Activated naive CD8-positive, alpha-beta T cell treated with anti-CD3 and anti-CD28 coated beads, Interleukin-2, amount 50 U/mL, for 24 hours (primary cell): ENCODE results near the gene TAOK1.
"Not testable (repeated sequence)": the region's sequence is repeated elsewhere in the genome, so short reads cannot be mapped to it uniquely, and the experiment has no call there.

Experiments
- ATAC-seq: fragments of 150-1000 bp; cut with Tn5 transposase; one replicate; pipeline ENCODE4 v1.10.0; 2021
- DNase-seq: peaks from one replicate; pipeline ENCODE4 v3.0.0; 2021
- H3K27ac Mint-ChIP-seq: one replicate; pipeline ENCODE4 v1.8.0; 2021; ENCODE audit warnings: mild to moderate bottlenecking, mixed read lengths
- H3K27me3 Mint-ChIP-seq: one replicate; pipeline ENCODE4 v1.8.0; 2021; ENCODE audit warnings: mixed read lengths
- H3K36me3 Mint-ChIP-seq: one replicate; pipeline ENCODE4 v1.8.0; 2021; ENCODE audit warnings: low read depth, mixed read lengths
- H3K4me1 Mint-ChIP-seq: one replicate; pipeline ENCODE4 v1.8.0; 2021; ENCODE audit warnings: mixed read lengths
- H3K4me3 Mint-ChIP-seq: one replicate; pipeline ENCODE4 v1.8.0; 2021; ENCODE audit warnings: mild to moderate bottlenecking, moderate library complexity, mixed read lengths
- H3K9me3 Mint-ChIP-seq: one replicate; pipeline ENCODE4 v1.8.0; 2021; ENCODE audit warnings: mixed read lengths

The TAOK1 gene

DNA sequence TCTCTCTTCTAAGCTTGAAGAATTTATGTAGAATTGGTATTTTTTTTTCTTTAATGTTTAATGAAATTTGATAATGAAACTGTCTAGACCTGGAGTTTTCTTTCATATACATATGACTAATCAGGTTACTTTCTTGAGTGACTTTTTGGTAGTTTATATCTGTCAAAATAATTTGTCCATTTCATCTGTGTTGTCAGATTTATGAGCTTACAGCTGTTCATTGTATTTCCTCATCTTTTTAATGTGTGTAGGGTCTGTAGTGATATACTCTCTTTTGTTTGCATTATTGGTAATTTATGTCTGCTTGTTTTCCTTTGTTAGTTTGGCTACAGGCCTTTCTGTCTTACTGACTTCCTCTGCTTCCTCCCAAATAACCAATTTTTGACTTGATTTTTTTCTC, 55.7 kb downstream of the TAOK1 start:
- no peak overlapping the region for H3K27ac Mint-ChIP-seq

DNA sequence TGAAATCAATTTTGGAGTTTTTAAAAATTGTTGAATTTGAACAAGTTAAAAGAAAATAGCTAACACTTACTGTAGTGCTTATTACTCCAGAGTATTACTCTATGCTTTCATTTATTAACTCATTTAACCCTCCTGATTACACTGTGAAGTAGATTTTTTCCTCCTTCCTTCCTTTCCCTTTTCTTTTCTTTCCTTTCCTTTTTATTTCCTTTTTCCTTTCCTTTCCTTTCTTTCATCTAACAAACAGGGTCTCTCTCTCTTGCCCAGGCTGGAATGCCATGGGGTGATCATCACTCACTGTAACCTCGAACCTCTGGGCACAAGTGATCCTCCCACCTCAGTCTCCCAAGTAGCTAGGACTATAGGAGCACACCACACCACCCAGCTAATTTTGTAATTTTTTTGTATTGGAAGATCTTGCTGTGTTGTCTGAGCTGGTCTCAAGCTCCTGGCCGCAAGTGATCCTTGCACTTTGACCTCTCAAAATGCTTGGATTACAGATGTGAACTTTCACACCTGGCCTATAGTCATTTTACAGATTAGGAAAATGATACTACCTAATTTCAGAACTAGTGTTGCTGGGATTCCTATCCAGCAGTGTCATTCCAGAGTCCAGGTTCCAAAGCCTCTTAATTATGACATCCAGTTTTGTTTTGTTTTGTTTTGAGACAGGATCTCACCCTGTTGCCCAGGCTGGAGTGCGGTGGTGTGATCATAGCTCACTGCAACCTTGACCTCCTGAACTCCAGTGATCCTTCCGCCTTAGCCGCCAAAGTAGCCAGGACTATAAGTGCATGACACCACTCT, 59.9 kb downstream of the TAOK1 start:
- H3K9me3 Mint-ChIP-seq: no peaks in the 10 kb centered on the region
- peaks cover 35% of the 10 kb centered on the region for H3K4me1 Mint-ChIP-seq
- peak overlapping the region; percentile 44 for H3K27ac Mint-ChIP-seq
- DNase-seq (no peak), ATAC-seq (no peak)
- no peaks in the 10 kb centered on the region for H3K27me3 Mint-ChIP-seq
- H3K36me3 Mint-ChIP-seq: peaks cover 23% of the 10 kb centered on the region
- no peak overlapping the region for H3K4me3 Mint-ChIP-seq

More for the DNA sequence above, 55.7 kb downstream of the TAOK1 start:
- Mint-ChIP-seq H3K27me3 (no peaks in the 10 kb centered on the region), H3K4me1 (peaks cover 49% of the 10 kb centered on the region), H3K9me3 (no peaks in the 10 kb centered on the region), H3K36me3 (peaks cover 7% of the 10 kb centered on the region), H3K4me3 (no peak overlapping the region)
- no peak for DNase-seq
- ATAC-seq: no peak

DNA sequence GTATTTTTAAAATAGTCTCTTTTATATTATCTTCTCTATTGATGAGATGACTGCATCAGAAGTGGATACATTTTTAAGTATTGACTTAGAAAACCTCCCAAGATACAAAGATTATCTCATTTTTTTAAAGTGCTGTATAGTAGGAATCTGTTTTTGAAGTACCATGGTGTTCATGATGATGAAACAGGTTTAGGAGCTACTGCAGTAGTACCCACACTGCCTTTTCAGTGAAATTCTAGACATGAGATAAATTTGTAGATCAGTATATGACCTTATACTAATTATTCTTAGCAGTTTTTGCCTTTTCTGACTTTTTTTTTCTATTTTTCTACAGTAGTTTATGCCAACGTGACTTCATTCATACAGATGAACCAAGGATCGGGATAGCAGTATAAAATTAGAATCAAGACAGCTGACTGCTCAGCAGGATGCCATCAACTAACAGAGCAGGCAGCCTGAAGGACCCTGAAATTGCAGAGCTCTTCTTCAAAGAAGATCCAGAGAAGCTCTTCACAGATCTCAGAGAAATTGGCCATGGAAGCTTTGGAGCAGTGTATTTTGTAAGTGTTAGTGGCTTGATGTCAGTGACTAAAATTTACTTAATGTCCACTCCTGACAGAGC, 61.1 kb downstream of the TAOK1 start:
- DNase-seq (no peak), ATAC-seq (no peak)
- Mint-ChIP-seq H3K4me3 (no peak overlapping the region), H3K27me3 (no peaks in the 10 kb centered on the region), H3K4me1 (peaks cover 26% of the 10 kb centered on the region), H3K27ac (no peak overlapping the region), H3K9me3 (no peaks in the 10 kb centered on the region), H3K36me3 (peaks cover 30% of the 10 kb centered on the region)

DNA sequence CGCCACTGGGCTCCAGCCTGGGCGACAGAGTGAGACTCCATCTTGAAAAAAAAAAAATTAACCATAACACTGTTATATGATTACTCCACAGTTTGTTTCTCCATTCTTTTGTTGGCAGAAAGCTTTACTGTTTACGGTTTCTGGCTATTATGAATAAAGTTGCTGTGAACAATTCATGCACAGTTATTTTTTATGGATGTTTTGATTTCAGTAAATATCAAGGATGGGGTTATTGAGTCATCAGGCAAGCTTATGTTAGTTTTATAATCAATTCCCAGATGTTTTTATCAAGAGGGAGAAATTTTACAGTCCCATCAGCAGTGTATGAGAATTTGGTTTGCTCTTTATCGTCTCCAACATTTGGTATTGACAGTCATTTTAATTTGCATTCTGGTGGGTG, 67.9 kb downstream of the TAOK1 start:
- H3K36me3 Mint-ChIP-seq: peaks cover 30% of the 10 kb centered on the region
- H3K4me1 Mint-ChIP-seq: peaks cover 14% of the 10 kb centered on the region
- H3K27ac Mint-ChIP-seq: no peak overlapping the region
- H3K9me3 Mint-ChIP-seq: no peaks in the 10 kb centered on the region
- H3K4me3 Mint-ChIP-seq: no peak overlapping the region
- DNase-seq (no peak), ATAC-seq (no peak)
- H3K27me3 Mint-ChIP-seq: no peaks in the 10 kb centered on the region

DNA sequence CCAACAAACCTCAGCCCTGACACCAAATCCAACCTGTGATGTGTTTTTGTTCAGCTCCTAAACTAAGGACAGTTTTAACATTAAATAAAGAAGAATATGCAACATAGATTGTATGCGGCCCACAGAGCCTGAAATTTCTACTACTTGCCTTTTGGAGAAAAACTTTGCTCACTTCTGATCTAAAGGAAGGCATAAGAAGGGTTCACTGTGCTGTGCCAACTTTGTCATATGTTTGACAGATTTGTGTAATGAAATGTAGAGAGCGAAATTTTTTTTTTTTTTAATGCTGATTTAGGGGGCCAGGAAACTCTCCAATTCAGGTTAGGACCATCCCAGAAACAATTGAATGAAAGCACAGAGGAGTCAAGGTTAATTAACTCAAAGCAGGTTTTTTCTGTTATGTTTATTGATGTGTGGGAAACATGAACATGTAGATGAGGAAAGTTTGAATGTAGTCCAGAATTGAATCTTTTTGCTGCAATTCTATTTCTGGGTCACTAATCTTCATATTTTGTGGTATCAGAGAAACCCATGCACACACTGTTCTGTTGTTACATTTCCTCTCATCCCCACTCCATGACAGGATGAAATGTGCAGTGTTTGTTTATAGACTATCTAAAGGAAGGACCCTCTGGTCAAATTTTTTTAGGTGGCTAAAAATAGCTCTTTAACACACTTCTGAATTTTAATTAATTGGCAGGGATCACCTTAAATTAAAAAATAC, 71.5 kb downstream of the TAOK1 start:
- ATAC-seq: no peak

DNA sequence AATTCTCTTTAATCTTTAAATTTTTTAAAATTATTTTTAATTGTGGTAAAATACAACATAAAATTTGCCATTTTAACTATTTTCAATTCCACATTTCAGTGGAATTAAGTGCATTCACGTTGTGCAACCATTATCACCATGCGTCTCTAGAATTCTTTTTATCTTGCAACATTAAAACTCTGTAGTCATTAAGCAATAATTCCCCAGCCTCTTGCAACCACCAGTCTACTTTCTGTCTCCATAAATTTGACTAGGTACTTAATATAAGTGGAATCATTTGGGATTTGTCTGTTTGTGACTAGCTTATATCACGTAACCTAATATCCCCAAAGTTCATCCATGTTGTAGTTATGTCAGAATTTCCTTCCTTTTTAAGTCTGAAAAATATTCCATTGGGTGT, 79.1 kb downstream of the TAOK1 start:
- Mint-ChIP-seq H3K9me3 (no peaks in the 10 kb centered on the region), H3K4me1 (no peaks in the 10 kb centered on the region), H3K4me3 (no peak overlapping the region), H3K27me3 (no peaks in the 10 kb centered on the region), H3K27ac (no peak overlapping the region), H3K36me3 (peaks cover 18% of the 10 kb centered on the region)
- DNase-seq (no peak), ATAC-seq (no peak)

More for the DNA sequence above, 71.5 kb downstream of the TAOK1 start:
- peaks cover 14% of the 10 kb centered on the region for H3K4me1 Mint-ChIP-seq
- H3K36me3 Mint-ChIP-seq: peaks cover 23% of the 10 kb centered on the region
- DNase-seq: no peak
- no peak overlapping the region for H3K4me3 Mint-ChIP-seq
- H3K27ac Mint-ChIP-seq: no peak overlapping the region
- no peaks in the 10 kb centered on the region for H3K27me3 Mint-ChIP-seq
- no peaks in the 10 kb centered on the region for H3K9me3 Mint-ChIP-seq

DNA sequence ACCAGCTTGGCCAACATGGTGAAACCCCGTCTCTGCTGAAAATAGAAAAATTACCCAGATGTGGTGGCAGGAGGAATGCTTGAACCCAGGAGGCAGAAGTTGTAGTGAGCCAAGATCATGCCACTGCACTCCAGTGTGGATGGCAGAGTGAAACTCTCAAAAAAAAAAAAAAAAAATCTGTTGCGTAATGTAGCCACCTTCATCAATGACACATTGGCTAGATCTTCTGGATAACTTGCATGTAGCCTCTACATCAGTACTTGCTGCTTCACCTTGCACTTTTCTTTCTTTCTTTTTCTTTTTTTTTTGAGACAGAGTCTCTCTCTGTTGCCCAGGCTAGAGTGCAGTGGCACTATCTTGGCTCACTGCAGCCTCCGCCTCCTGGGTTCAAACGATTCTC, 83.3 kb downstream of the TAOK1 start:
- H3K27ac Mint-ChIP-seq, H3K4me3 Mint-ChIP-seq, ATAC-seq, H3K9me3 Mint-ChIP-seq, H3K4me1 Mint-ChIP-seq, H3K27me3 Mint-ChIP-seq, DNase-seq: not testable (repeated sequence)
- peaks cover 18% of the 10 kb centered on the region for H3K36me3 Mint-ChIP-seq

DNA sequence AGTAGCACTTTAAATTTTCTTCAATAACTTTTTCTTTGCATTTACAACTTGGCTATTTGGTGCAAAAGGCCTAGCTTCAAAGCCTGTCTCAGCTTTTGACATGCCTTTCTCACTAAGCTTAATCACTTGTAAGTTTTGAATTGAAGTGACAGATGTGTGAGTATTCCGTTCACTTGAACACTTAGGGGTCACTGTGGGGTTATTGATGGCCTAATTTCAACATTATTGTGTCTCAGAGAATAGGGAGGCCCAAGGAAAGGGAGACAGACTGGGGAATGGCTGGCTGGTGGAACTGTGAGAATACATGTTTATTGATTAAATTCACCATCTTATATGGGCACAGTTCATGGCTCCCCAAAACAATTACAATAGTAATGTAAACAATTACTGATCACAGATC, 84.1 kb downstream of the TAOK1 start:
- DNase-seq (no peak), ATAC-seq (no peak)
- no peak overlapping the region for H3K27ac Mint-ChIP-seq
- H3K27me3 Mint-ChIP-seq: no peaks in the 10 kb centered on the region
- H3K9me3 Mint-ChIP-seq: no peaks in the 10 kb centered on the region
- H3K4me3 Mint-ChIP-seq: no peak overlapping the region
- peaks cover 18% of the 10 kb centered on the region for H3K36me3 Mint-ChIP-seq
- H3K4me1 Mint-ChIP-seq: no peaks in the 10 kb centered on the region

DNA sequence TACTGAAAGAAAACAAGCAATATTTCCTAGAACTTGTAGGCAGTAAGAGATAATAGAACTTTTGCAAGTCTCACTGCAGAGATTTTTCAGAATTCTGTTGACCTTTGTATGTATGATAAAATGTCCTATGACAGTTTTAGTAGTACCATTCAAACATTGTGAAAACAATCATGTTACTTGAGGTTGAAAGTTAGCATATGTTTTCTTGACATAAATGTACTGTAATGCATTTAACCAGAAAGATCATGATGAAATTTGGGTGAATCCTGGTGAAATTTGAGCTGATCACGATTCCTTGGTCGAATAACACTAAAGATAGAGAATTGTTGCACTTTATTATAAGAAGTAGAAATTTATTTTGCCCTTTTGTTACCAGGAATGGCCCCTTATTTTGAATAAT, 85.7 kb downstream of the TAOK1 start:
- DNase-seq (no peak), ATAC-seq (no peak)
- Mint-ChIP-seq H3K27ac (no peak overlapping the region), H3K36me3 (peaks cover 14% of the 10 kb centered on the region), H3K4me3 (no peak overlapping the region), H3K4me1 (no peaks in the 10 kb centered on the region), H3K27me3 (no peaks in the 10 kb centered on the region), H3K9me3 (no peaks in the 10 kb centered on the region)

DNA sequence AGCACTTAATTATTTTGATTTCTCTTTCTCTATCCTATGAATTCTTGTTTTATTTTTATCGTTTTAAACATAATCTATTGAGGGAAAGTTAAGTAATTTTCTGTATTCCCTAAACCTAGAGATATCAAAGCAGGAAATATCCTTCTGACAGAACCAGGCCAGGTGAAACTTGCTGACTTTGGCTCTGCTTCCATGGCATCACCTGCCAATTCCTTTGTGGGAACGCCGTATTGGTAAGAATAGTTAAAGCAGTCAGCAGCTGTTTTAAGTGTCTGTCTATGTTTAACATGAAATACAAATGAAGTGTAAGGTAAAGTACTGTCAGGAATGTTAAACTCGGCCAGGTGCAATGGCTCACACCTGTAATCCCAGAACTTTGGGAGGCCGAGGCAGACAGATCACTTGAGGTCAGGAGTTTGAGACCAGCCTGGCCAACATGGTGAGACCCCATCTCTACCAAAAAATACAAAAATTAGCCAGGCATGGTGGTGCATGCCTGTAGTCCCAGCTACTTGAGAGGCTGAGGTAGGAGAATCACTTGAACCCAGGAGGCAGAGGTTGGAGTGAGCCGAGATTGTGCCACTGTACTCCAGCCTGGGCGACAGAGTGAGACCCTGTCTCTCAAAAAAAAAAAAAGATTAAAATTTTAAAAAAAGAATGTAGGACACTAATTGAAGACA, 90.2 kb downstream of the TAOK1 start:
- H3K27me3 Mint-ChIP-seq, H3K27ac Mint-ChIP-seq, H3K4me3 Mint-ChIP-seq, ATAC-seq, H3K4me1 Mint-ChIP-seq, H3K36me3 Mint-ChIP-seq, H3K9me3 Mint-ChIP-seq, DNase-seq: not testable (repeated sequence)

DNA sequence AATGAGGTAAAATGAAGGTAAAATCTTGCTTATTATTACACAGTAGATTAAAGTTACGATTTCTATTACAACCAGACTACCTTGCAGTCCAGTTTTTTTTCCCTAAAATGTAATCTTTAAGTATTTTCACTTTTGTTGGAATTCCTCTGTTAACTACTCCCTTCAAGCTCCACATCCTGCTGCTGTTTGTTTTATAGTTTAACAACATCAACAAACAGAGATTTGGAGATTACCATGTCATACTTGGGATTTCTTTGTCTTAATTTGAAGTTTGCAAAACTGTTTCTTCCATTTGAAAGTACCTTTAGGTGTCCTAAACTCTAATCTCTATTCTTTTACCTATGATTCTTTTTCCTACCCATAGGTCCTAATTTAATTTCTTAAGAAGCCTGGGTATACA, 93.3 kb downstream of the TAOK1 start:
- H3K9me3 Mint-ChIP-seq: no peaks in the 10 kb centered on the region
- no peak overlapping the region for H3K4me3 Mint-ChIP-seq
- DNase-seq (no peak), ATAC-seq (no peak)
- H3K4me1 Mint-ChIP-seq: no peaks in the 10 kb centered on the region
- no peak overlapping the region for H3K27ac Mint-ChIP-seq
- H3K36me3 Mint-ChIP-seq: peaks cover 2% of the 10 kb centered on the region
- no peaks in the 10 kb centered on the region for H3K27me3 Mint-ChIP-seq

DNA sequence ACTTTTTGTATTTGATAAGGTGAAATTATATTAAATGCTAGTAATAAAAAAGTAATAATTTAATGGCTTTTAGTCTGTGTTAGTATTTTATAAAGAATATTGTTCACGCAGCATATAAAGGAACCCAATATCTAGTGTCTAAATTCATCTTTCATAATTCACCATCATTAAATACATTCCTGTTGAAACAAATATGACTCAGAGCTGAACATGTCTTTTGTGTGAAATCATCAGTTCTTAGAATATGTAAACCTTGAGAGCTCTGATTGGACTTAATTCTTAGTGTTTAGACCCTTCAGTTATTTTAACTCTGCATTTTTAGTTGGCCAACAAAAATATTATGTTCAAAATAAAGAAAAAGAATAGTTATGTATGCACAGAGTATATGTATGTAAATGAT, 104.8 kb downstream of the TAOK1 start:
- no peaks in the 10 kb centered on the region for H3K4me1 Mint-ChIP-seq
- ATAC-seq: no peak

DNA sequence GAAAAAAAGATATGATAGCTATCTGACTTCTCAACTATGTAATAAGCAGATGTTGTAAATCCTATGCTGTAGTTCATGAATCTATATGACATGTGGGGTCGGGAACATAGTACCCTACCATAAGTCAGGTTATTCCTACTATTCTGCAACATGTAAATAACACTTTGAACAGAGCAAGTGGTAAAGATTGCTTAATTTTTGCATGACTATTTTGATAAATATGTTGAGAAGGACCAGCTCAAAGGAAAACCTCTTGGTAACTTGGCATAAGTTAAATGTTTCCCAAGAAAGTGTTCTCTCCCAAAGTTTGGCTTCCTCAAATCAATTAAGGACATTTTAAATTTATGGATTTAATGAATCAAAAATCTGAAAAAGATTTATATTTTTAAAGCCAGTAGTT, 114.5 kb downstream of the TAOK1 start:
- ATAC-seq: no peak
- Mint-ChIP-seq H3K36me3 (peaks cover 17% of the 10 kb centered on the region), H3K4me1 (no peaks in the 10 kb centered on the region), H3K27ac (no peak overlapping the region), H3K9me3 (no peaks in the 10 kb centered on the region), H3K27me3 (no peaks in the 10 kb centered on the region), H3K4me3 (no peak overlapping the region)
- DNase-seq: no peak

More for the DNA sequence above, 104.8 kb downstream of the TAOK1 start:
- Mint-ChIP-seq H3K27ac (no peak overlapping the region), H3K27me3 (no peaks in the 10 kb centered on the region), H3K9me3 (no peaks in the 10 kb centered on the region), H3K4me3 (no peak overlapping the region), H3K36me3 (peaks cover 24% of the 10 kb centered on the region)
- DNase-seq: no peak

DNA sequence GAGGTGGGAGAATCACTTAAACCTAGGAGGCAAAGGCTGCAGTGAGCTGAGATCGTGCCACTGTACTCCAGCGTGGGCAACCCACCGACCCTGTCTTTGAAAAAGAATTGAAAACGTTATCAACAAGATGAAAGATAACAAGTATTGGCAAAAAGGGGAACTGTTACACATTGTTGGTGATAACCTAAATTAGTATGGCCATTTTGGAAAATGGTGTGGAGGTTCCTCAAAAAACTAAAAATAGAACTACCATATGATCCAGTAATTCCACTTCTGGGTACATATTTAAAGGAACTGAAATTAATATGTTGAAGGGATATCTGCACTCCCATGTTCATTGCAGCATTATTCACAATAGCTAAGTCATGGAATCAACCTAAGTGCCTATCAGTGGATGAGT, 115.7 kb downstream of the TAOK1 start:
- H3K27me3 Mint-ChIP-seq: no peaks in the 10 kb centered on the region
- H3K9me3 Mint-ChIP-seq: no peaks in the 10 kb centered on the region
- H3K4me1 Mint-ChIP-seq: no peaks in the 10 kb centered on the region
- DNase-seq: no peak
- no peak overlapping the region for H3K27ac Mint-ChIP-seq
- H3K36me3 Mint-ChIP-seq: peaks cover 22% of the 10 kb centered on the region
- no peak for ATAC-seq
- H3K4me3 Mint-ChIP-seq: no peak overlapping the region
